Keratinocyte (primary cell): ENCODE results near the gene SLC2A4. TPM values are rescaled to one million over a fixed set of nuclear protein-coding genes. Genes with fewer than 3 reads are reported as not detected.
A peak's percentile ranks its signal among the peaks of the same experiment; 100 is the strongest.

Source experiments
- DNase-seq: peaks from one replicate; pipeline ENCODE4 v3.0.0-alpha.2; 2011; ENCODE audit warnings: low read depth, missing footprints, low spot score
- FAIRE-seq: peaks from 2 replicates; lab custom pipeline; 2011; peaks lifted over from hg19 to GRCh38; lab: Jason Lieb, UNC
- H2AFZ ChIP-seq: 2 replicates; pipeline ENCODE4 v1.6.0; 2012; ENCODE audit warnings: low read length, control low read depth, inconsistent platforms; ENCODE audit not compliant: control insufficient read depth
- H3K27ac ChIP-seq: 2 replicates; pipeline ENCODE4 v1.5.1; 2011; ENCODE audit warnings: low read length; ENCODE audit not compliant: control insufficient read depth, insufficient read depth
- H3K27me3 ChIP-seq: 3 replicates; pipeline ENCODE4 v1.6.0; 2011; ENCODE audit warnings: low read length; ENCODE audit not compliant: control insufficient read depth, insufficient read depth; ENCODE audit errors: extremely low read depth
- H3K36me3 ChIP-seq, 2 experiments: 2 replicates in 1 of 2; 3 replicates in 1 of 2; pipeline ENCODE4 v1.5.1; 2011; ENCODE audit warnings: low read length in 2 of 2, mild to moderate bottlenecking in 1 of 2; ENCODE audit not compliant: control insufficient read depth in 2 of 2, insufficient read depth in 2 of 2; ENCODE audit errors: extremely low read depth in 1 of 2
- H3K4me1 ChIP-seq: 3 replicates; pipeline ENCODE4 v1.5.1; 2011; ENCODE audit warnings: low read length; ENCODE audit not compliant: control insufficient read depth, insufficient read depth; ENCODE audit errors: extremely low read depth
- H3K4me2 ChIP-seq: 3 replicates; pipeline ENCODE4 v1.6.0; 2011; ENCODE audit warnings: low read depth, low read length; ENCODE audit not compliant: control insufficient read depth, insufficient read depth; ENCODE audit errors: extremely low read depth
- H3K4me3 ChIP-seq, 3 experiments: fragments of 200-600 bp in 1 of 3; sonication (generic) in 1 of 3; 2 replicates in 2 of 3; 3 replicates in 1 of 3; pipeline ENCODE4 v1.5.1; 2011 to 2016; ENCODE audit warnings: low read length in 3 of 3, mild to moderate bottlenecking in 3 of 3, control low read depth in 2 of 3, inconsistent platforms in 1 of 3, low read depth in 1 of 3, mixed read lengths in 1 of 3, mixed run types in 1 of 3, moderate library complexity in 1 of 3; ENCODE audit not compliant: control insufficient read depth in 2 of 3, insufficient read depth in 2 of 3; ENCODE audit errors: extremely low read depth in 1 of 3
- H3K79me2 ChIP-seq: 2 replicates; pipeline ENCODE4 v1.6.0; 2012; ENCODE audit warnings: low read length; ENCODE audit not compliant: control insufficient read depth, insufficient read depth
- H3K9ac ChIP-seq: 3 replicates; pipeline ENCODE4 v1.6.0; 2011; ENCODE audit warnings: low read length; ENCODE audit not compliant: control insufficient read depth, insufficient read depth; ENCODE audit errors: extremely low read depth
- H3K9me1 ChIP-seq: 3 replicates; pipeline ENCODE4 v1.6.0; 2011; ENCODE audit warnings: low read length; ENCODE audit not compliant: control insufficient read depth, insufficient read depth; ENCODE audit errors: extremely low read depth
- H3K9me3 ChIP-seq: 2 replicates; pipeline ENCODE4 v1.5.1; 2012; ENCODE audit warnings: low read depth, low read length; ENCODE audit not compliant: control insufficient read depth
- H4K20me1 ChIP-seq: 3 replicates; pipeline ENCODE4 v1.6.0; 2011; ENCODE audit warnings: low read length; ENCODE audit not compliant: control insufficient read depth, insufficient read depth; ENCODE audit errors: extremely low read depth
- CTCF ChIP-seq, 3 experiments: IDR thresholded peaks in 1 of 3; conservative IDR thresholded peaks in 1 of 3; optimal IDR thresholded peaks in 1 of 3; 2 replicates in 2 of 3; 3 replicates in 1 of 3; pipeline versions ENCODE3 to v1.5.1; 2011; ENCODE audit warnings: low read length in 3 of 3, mild to moderate bottlenecking in 3 of 3, moderate library complexity in 2 of 3, control low read depth in 1 of 3, inconsistent platforms in 1 of 3; ENCODE audit not compliant: insufficient read depth in 2 of 3; ENCODE audit errors: extremely low read depth in 1 of 3
- EZH2 ChIP-seq: IDR thresholded peaks from one replicate; pipeline ENCODE4 v1.6.1; 2012; ENCODE audit warnings: inconsistent platforms, mild to moderate bottlenecking, low read length, moderate library complexity
- dilution Hi-C: fragments of 300-500 bp; cut with MboI; formaldehyde crosslinking; loops from one replicate; pipeline ENCODE4 v1.7.0; 2020; ENCODE audit warnings: low sequenced_read_pairs; ENCODE audit not compliant: extremely low pct_ligation_motif_present
- polyA plus RNA-seq, 5 experiments: library from polyadenylated mRNA; depleted of rRNA in 3 of 5; stranded (reverse) in 3 of 5; stranded (forward) in 1 of 5; unstranded in 1 of 5; fragments of >200 nt; gene quantifications; 1 replicate in 1 of 5; 2 replicates in 3 of 5; 3 replicates in 1 of 5; pipeline versions ENCODE4 v1.2.1 to v1.2.3, GENCODE V29; 2011 to 2012; ENCODE audit warnings: missing spikeins in 2 of 5, low read depth in 1 of 5, low replicate concordance in 1 of 5

The SLC2A4 gene
- polyA plus RNA-seq, 1 donor (not counting 4 experiments of a cell fraction or from before 2014, with no cell fraction given): not detected

- Histone ChIP-seq H3K9ac (peak within 1 kb of the TSS; percentile 100), H3K27me3 (no peaks in the 10 kb centered on the region), H2AFZ (peak within 1 kb of the TSS; percentile 97), H3K36me3 (peaks cover 20 to 30% of the 10 kb centered on the region in 2 experiments), H3K9me1 (no peaks in the 10 kb centered on the region), H4K20me1 (peaks cover 32% of the 10 kb centered on the region), H3K9me3 (no peaks in the 10 kb centered on the region), H3K27ac (peak within 1 kb of the TSS; percentile 99), H3K4me2 (peak within 1 kb of the TSS; percentile 94), H3K79me2 (peaks cover 42% of the 10 kb centered on the region), H3K4me3 (peak within 1 kb of the TSS; percentile 93 to 99 (median 95)), H3K4me1 (peaks cover 23% of the 10 kb centered on the region)
- TF ChIP-seq CTCF (optimal IDR thresholded peaks at IDR 0.05 in 1 of 3, IDR thresholded peaks at IDR 0.05 in 1 of 3, conservative IDR thresholded peaks at IDR 0.05 in 1 of 3; ENCODE audit: extremely low read depth in 1 of 3, insufficient read depth in 2 of 3, low read length in 3 of 3): no peak
- no peak for TF ChIP-seq EZH2
- dilution Hi-C loops: no loop called here
- FAIRE-seq (peak; percentile 94), DNase-seq (peak; percentile 99)
Measured at GRCh38 chr17:7306911-7307685, 25.6 kb downstream of the SLC2A4 start, which contains the start of gene EIF5A. EIF5A (plus strand) TSS chr17:7307628; CDS start chr17:7309636, 2,008 bp downstream.

DNA sequence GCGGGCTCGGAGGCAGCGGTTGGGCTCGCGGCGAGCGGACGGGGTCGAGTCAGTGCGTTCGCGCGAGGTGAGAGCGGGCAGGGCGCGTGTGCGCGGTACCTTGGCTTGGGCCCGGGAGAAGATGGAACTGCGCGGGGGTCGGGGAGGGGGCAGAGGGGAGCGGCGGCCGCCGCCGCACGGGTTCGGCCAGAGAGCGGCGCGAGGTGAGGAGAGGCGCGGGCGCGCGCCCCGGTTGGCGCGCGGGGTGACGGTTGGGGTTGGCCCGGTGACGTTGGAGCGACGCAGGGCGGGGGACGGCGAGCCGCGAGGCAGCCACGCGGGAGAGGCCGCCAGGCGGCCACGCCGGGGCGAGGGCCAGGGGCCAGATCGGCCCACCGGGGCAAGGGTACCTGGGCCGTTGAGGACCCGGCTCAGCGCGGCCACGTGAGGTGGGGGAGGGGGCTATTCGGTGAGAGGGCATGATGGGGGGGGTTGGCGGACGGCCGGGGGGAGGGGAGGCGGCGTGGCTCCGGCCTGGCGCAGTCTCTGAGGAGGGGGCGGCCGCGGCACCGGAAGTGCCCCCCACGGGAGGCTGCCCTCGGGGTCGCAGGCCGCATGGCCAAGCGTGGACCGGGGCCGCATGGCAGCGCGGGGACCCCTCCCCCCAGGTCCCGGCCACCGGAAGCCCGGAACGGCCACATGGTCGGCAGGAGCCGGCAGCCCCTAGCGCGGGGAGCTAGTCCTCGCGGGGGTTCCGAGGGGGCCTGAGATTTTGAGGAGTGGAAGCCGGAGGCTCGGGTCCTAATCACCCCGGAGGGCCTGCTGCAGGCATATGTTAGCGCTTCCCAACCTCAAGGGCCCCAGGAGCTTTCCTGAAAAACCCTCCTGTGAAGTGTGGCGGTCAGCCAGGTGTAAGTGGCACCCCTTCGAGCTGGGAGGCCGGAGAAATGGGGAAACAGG, 26.4 kb downstream of the SLC2A4 start:
- Histone ChIP-seq H3K9me1 (no peaks in the 10 kb centered on the region), H3K9ac (peak overlapping the region; percentile 100), H3K4me1 (peaks cover 26% of the 10 kb centered on the region), H3K79me2 (peaks cover 49% of the 10 kb centered on the region), H3K27me3 (no peaks in the 10 kb centered on the region), H3K36me3 (peaks cover 26 to 37% of the 10 kb centered on the region in 2 experiments), H3K27ac (peak overlapping the region; percentile 99), H3K9me3 (no peaks in the 10 kb centered on the region), H2AFZ (no peak overlapping the region), H4K20me1 (peaks cover 39% of the 10 kb centered on the region), H3K4me2 (peak overlapping the region; percentile 80), H3K4me3 (peak overlapping the region; percentile 93 to 99 (median 95))
- FAIRE-seq: no peak
- DNase-seq: no peak
- dilution Hi-C loops: no loop called here
- TF ChIP-seq CTCF (optimal IDR thresholded peaks at IDR 0.05 in 1 of 3, IDR thresholded peaks at IDR 0.05 in 1 of 3, conservative IDR thresholded peaks at IDR 0.05 in 1 of 3; ENCODE audit: extremely low read depth in 1 of 3, insufficient read depth in 2 of 3, low read length in 3 of 3) (no peak), EZH2 (no peak)
